K562 (cell line): ENCODE results near the gene TUBB4B. TPM values are rescaled to one million over a fixed set of nuclear protein-coding genes. Genes with fewer than 3 reads are reported as not detected.

Experiments
- ADNP ChIP-seq: fragments of 200-800 bp; sonication (Bioruptor generic); IDR thresholded peaks from 2 replicates; pipeline ENCODE4 v1.6.1; 2016; ENCODE audit warnings: missing genetic modification characterization, missing compliant biosample characterization
- CBX1 ChIP-seq: sonication (generic); IDR thresholded peaks from 2 replicates; pipeline ENCODE4 v1.6.1; 2016; ENCODE audit warnings: antibody characterized with exemption, low read depth, mild to moderate bottlenecking
- CEBPB ChIP-seq: fragments of 450-650 bp; IDR thresholded peaks from 2 replicates; pipeline ENCODE4 v1.6.1; 2016; ENCODE audit warnings: missing genetic modification characterization, missing compliant biosample characterization
- DNMT1 ChIP-seq: fragments of 450-650 bp; IDR thresholded peaks from 2 replicates; pipeline ENCODE4 v1.6.1; 2016; ENCODE audit warnings: antibody characterized with exemption, mild to moderate bottlenecking
- ELF4 ChIP-seq: fragments of 450-650 bp; formaldehyde crosslinking; IDR thresholded peaks from 2 replicates; pipeline ENCODE4 v1.4.0; 2022; ENCODE audit warnings: missing genetic modification characterization
- FOSL1 ChIP-seq: fragments of 200-800 bp; sonication (Bioruptor generic); conservative IDR thresholded peaks from 2 replicates; pipeline ENCODE4 v1.6.1; 2016; ENCODE audit warnings: missing genetic modification characterization, missing compliant biosample characterization
- GABPB1 ChIP-seq: sonication (generic); formaldehyde crosslinking; IDR thresholded peaks from 2 replicates; pipeline ENCODE4 v1.8.0; 2022; ENCODE audit warnings: mild to moderate bottlenecking, missing genetic modification reagents
- HDAC6 ChIP-seq: IDR thresholded peaks from 2 replicates; pipeline ENCODE4 v1.6.1; 2012; ENCODE audit warnings: low read depth, mild to moderate bottlenecking, control low read depth, inconsistent platforms, low read length, moderate library complexity
- IFI16 ChIP-seq: fragments of 250-450 bp; sonication (Bioruptor Pico); IDR thresholded peaks from 2 replicates; pipeline ENCODE4 v2.1.2; 2022; ENCODE audit warnings: mild to moderate bottlenecking, inconsistent platforms
- MECOM ChIP-seq: fragments of 250-450 bp; sonication (Bioruptor Pico); IDR thresholded peaks from 2 replicates; pipeline ENCODE4 v1.8.0; 2022; ENCODE audit warnings: inconsistent platforms
- MYC ChIP-seq, 2 experiments: fragments of 250-450 bp in 1 of 2; sonication (Bioruptor Pico) in 1 of 2; IDR thresholded peaks; 2 replicates each; pipeline versions ENCODE4 v1.5.1 to v1.6.1; 2012 to 2021; ENCODE audit warnings: low read depth in 2 of 2, borderline replicate concordance in 1 of 2, improper control_type of control experiment in 1 of 2, low read length in 1 of 2, mild to moderate bottlenecking in 1 of 2, moderate library complexity in 1 of 2
- PHF21A ChIP-seq: fragments of 450-650 bp; IDR thresholded peaks from 2 replicates; pipeline ENCODE4 v1.6.1; 2017; ENCODE audit warnings: low read depth, borderline replicate concordance
- RBM34 ChIP-seq: fragments of 200-400 bp; formaldehyde crosslinking; IDR thresholded peaks from 2 replicates; pipeline ENCODE4 v1.6.1; 2018; ENCODE audit warnings: low read length, borderline replicate concordance; ENCODE audit not compliant: insufficient read depth
- XRCC4 ChIP-seq: IDR thresholded peaks from one replicate; pipeline ENCODE4 v1.6.1; 2011; ENCODE audit not compliant: insufficient read depth, insufficient read length; ENCODE audit errors: extremely low read depth
- ZFP36 ChIP-seq: fragments of 150-350 bp; IDR thresholded peaks from 2 replicates; pipeline ENCODE4 v1.6.1; 2018; ENCODE audit warnings: low read length, low read depth; ENCODE audit not compliant: partially characterized antibody
- ZNF146 ChIP-seq: IDR thresholded peaks from one replicate; pipeline ENCODE4 v1.6.1; 2018; ENCODE audit warnings: missing compliant biosample characterization; ENCODE audit not compliant: unreplicated experiment
- ZNF316 ChIP-seq: fragments of 450-650 bp; IDR thresholded peaks from 2 replicates; pipeline ENCODE4 v1.6.1; 2016
- ZNF408 ChIP-seq: fragments of 250-450 bp; sonication (Bioruptor Pico); IDR thresholded peaks from 2 replicates; pipeline ENCODE4 v1.4.0; 2020; ENCODE audit warnings: low read depth, mild to moderate bottlenecking, moderate library complexity
- ZNF785 ChIP-seq: fragments of 250-450 bp; sonication (Bioruptor Pico); IDR thresholded peaks from 2 replicates; pipeline ENCODE4 v1.4.0; 2020; ENCODE audit warnings: mild to moderate bottlenecking
- ZSCAN29 ChIP-seq: fragments of 450-650 bp; IDR thresholded peaks from 2 replicates; pipeline ENCODE4 v1.6.1; 2017
- polyA plus RNA-seq, 8 experiments: library from polyadenylated mRNA; depleted of rRNA in 4 of 8; stranded (reverse) in 5 of 8; unstranded in 3 of 8; fragments of >200 nt; fragmentation: Nextera tagmentation in 2 of 8; fragmentation: Illumina TruSeq in 1 of 8; extraction: Ambion mirVana in 2 of 8; extraction: Trizol in 1 of 8; gene quantifications; 2 replicates each; pipeline versions ENCODE4 v1.2.1 to v1.2.3, GENCODE V29; 2011 to 2014; ENCODE audit warnings: inconsistent platforms in 1 of 8, missing spikeins in 1 of 8
- total RNA-seq, 7 experiments: library from RNA; depleted of rRNA in 6 of 7; stranded (reverse); fragments of >200 nt in 6 of 7; fragmentation: Illumina TruSeq in 2 of 7; extraction: Trizol in 2 of 7; gene quantifications; 2 replicates each; pipeline versions ENCODE4 v1.2.1 to v1.2.3, GENCODE V29; 2011 to 2021; ENCODE audit warnings: low replicate concordance in 1 of 7
- TF ChIP-seq, protein P1 (sequence below): fragments of 200-800 bp; sonication (Bioruptor generic); IDR thresholded peaks from 2 replicates; pipeline ENCODE4 v1.6.1; 2017; ENCODE audit warnings: missing genetic modification characterization, missing compliant biosample characterization
- TF ChIP-seq, protein P2 (sequence below): fragments of 250-450 bp; sonication (Bioruptor Pico); IDR thresholded peaks from 2 replicates; pipeline ENCODE4 v1.8.0; 2021; ENCODE audit warnings: moderate library complexity, mild to moderate bottlenecking, inconsistent platforms
- TF ChIP-seq, protein P3 (sequence below): sonication (generic); IDR thresholded peaks from 2 replicates; pipeline ENCODE4 v1.6.1; 2016
- TF ChIP-seq, protein P4 (sequence below): IDR thresholded peaks from 2 replicates; pipeline ENCODE4 v1.6.1; 2011; ENCODE audit warnings: borderline replicate concordance, low read depth, mild to moderate bottlenecking, moderate library complexity, low read length; ENCODE audit not compliant: insufficient read depth, poor library complexity, severe bottlenecking

Gene TUBB4B
- total and polyA plus RNA-seq, 9 of the 15 experiments (the other 6 are each of a cell fraction or from before 2014, with no cell fraction given), result 24.1 to 443 (median 268) TPM

DNA sequence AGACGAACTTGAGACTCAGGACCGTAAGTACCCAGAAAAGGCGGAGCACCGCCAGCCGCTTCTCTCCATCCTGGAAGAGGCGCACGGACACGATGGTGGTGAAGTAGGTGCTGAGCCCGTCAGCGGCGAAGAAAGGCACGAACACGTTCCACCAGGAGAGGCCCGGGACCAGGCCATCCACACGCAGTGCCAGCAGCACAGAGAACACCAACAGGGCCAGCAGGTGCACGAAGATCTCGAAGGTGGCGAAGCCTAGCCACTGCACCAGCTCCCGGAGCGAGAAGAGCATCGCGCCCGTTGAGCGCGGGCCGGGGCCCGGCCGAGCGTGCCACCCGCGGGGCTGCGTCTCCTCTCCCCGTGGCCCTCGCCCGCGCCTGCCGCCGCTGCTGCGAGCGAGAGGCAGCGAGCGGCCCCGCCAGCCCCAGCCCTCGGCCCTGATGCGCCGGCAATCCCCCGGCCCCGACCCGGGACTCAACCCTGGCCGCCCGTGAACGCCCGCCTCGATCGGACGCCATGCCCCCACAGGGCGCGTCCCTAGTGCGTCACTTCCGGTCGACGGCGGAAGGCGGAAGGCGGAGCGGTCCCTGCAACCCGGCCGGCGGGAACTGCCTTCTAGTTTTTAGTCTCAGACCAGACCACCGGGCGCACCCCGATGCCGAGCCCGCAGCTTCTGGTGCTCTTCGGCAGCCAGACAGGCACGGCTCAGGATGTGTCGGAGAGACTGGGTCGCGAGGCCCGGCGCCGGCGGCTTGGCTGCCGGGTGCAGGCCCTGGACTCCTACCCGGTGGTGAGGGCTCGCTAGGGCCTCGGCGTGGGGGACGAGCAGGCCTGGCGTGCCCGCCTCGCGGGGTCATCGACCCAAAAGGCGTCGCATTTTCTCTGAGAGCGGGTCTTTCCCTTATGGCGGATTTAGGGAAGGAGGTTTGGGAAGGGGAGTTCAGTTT, 35.7 kb upstream of the TUBB4B start, which contains the start of the genes NDOR1 and TMEM203 (continued):
- TF ChIP-seq MYC (IDR thresholded peaks at IDR 0.05; ENCODE audit: low read depth, low read length) (peak; percentile 84), MYC (CRISPR knock-in tag; IDR thresholded peaks at IDR 0.05; ENCODE audit: borderline replicate concordance, low read depth) (peak; percentile 18; the same call in 1 of the 2 replicates), ELF4 (CRISPR knock-in tag) (no peak), PHF21A (no peak), ZNF316 (no peak), ZFP36 (no peak), ZNF408 (no peak), CBX1 (no peak; the same call in 1 of the 2 replicates), RBM34 (no peak), MECOM (CRISPR knock-in tag) (no peak), FOSL1 (tag) (no peak), ZNF146 (CRISPR knock-in tag) (no peak), ZNF785 (CRISPR knock-in tag) (no peak), GABPB1 (CRISPR knock-in tag) (peak; percentile 98), CEBPB (no peak), DNMT1 (no peak), HDAC6 (no peak), XRCC4 (no peak), ZSCAN29 (no peak), IFI16 (CRISPR knock-in tag) (no peak), ADNP (tag) (no peak)
- TF ChIP-seq, protein P1, sequence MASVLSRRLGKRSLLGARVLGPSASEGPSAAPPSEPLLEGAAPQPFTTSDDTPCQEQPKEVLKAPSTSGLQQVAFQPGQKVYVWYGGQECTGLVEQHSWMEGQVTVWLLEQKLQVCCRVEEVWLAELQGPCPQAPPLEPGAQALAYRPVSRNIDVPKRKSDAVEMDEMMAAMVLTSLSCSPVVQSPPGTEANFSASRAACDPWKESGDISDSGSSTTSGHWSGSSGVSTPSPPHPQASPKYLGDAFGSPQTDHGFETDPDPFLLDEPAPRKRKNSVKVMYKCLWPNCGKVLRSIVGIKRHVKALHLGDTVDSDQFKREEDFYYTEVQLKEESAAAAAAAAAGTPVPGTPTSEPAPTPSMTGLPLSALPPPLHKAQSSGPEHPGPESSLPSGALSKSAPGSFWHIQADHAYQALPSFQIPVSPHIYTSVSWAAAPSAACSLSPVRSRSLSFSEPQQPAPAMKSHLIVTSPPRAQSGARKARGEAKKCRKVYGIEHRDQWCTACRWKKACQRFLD (CRISPR knock-in tag), result peak; percentile 80; the same call in 1 of the 2 replicates
- TF ChIP-seq, protein P2, sequence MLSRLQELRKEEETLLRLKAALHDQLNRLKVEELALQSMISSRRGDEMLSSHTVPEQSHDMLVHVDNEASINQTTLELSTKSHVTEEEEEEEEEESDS (CRISPR knock-in tag), result no peak
- TF ChIP-seq, protein P3, sequence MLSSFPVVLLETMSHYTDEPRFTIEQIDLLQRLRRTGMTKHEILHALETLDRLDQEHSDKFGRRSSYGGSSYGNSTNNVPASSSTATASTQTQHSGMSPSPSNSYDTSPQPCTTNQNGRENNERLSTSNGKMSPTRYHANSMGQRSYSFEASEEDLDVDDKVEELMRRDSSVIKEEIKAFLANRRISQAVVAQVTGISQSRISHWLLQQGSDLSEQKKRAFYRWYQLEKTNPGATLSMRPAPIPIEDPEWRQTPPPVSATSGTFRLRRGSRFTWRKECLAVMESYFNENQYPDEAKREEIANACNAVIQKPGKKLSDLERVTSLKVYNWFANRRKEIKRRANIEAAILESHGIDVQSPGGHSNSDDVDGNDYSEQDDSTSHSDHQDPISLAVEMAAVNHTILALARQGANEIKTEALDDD, result no peak
- TF ChIP-seq, protein P4, sequence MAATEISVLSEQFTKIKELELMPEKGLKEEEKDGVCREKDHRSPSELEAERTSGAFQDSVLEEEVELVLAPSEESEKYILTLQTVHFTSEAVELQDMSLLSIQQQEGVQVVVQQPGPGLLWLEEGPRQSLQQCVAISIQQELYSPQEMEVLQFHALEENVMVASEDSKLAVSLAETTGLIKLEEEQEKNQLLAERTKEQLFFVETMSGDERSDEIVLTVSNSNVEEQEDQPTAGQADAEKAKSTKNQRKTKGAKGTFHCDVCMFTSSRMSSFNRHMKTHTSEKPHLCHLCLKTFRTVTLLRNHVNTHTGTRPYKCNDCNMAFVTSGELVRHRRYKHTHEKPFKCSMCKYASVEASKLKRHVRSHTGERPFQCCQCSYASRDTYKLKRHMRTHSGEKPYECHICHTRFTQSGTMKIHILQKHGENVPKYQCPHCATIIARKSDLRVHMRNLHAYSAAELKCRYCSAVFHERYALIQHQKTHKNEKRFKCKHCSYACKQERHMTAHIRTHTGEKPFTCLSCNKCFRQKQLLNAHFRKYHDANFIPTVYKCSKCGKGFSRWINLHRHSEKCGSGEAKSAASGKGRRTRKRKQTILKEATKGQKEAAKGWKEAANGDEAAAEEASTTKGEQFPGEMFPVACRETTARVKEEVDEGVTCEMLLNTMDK, result no peak
